Endodermal cell (in vitro differentiated cells): ENCODE measurements around the gene TNFAIP3. TPM values are rescaled to one million over a fixed set of nuclear protein-coding genes. Genes with fewer than 3 reads are reported as not detected.

Source experiments
- DNase-seq: peaks from one replicate; pipeline ENCODE4 v3.0.0-alpha.2; 2017
- H3K27ac ChIP-seq: 2 replicates; pipeline ENCODE4 v1.5.1; 2013; ENCODE audit warnings: mild to moderate bottlenecking, low read depth, low read length, moderate library complexity
- H3K27me3 ChIP-seq: 2 replicates; pipeline ENCODE4 v1.6.1; 2013; ENCODE audit warnings: mild to moderate bottlenecking, low read length, moderate library complexity; ENCODE audit not compliant: insufficient read depth, control insufficient read depth, poor library complexity, severe bottlenecking
- H3K36me3 ChIP-seq: 2 replicates; pipeline ENCODE4 v1.7.0; 2013; ENCODE audit warnings: mild to moderate bottlenecking, low read length, moderate library complexity; ENCODE audit not compliant: control insufficient read depth, insufficient read depth
- H3K4me1 ChIP-seq: one replicate; pipeline ENCODE4 v1.7.0; 2013; ENCODE audit warnings: low read length; ENCODE audit not compliant: control insufficient read depth, insufficient read depth
- H3K4me3 ChIP-seq: 2 replicates; pipeline ENCODE4 v1.5.1; 2013; ENCODE audit warnings: mild to moderate bottlenecking, low read length, moderate library complexity
- H3K9ac ChIP-seq: 2 replicates; pipeline ENCODE4 v1.6.1; 2013; ENCODE audit warnings: mild to moderate bottlenecking, low read length, moderate library complexity; ENCODE audit not compliant: poor library complexity, severe bottlenecking; ENCODE audit errors: extremely low read depth
- H3K9me3 ChIP-seq: 2 replicates; pipeline ENCODE4 v1.6.1; 2013; ENCODE audit warnings: mild to moderate bottlenecking, low read length, moderate library complexity; ENCODE audit not compliant: control insufficient read depth
- H3K27ac Mint-ChIP-seq: 2 replicates; pipeline ENCODE4 v1.8.0; 2020; ENCODE audit warnings: mixed read lengths
- H3K27me3 Mint-ChIP-seq: 2 replicates; pipeline ENCODE4 v1.8.0; 2021; ENCODE audit warnings: mild to moderate bottlenecking, mixed read lengths; ENCODE audit not compliant: insufficient read depth
- H3K36me3 Mint-ChIP-seq: 2 replicates; pipeline ENCODE4 v1.8.0; 2020; ENCODE audit warnings: low read depth, mixed read lengths
- H3K4me1 Mint-ChIP-seq: 2 replicates; pipeline ENCODE4 v1.8.0; 2020; ENCODE audit warnings: mixed read lengths
- H3K4me3 Mint-ChIP-seq: 2 replicates; pipeline ENCODE4 v1.8.0; 2020; ENCODE audit warnings: mild to moderate bottlenecking, moderate library complexity, mixed read lengths
- H3K9me3 Mint-ChIP-seq: 2 replicates; pipeline ENCODE4 v1.8.0; 2020; ENCODE audit warnings: mild to moderate bottlenecking, mixed read lengths
- CTCF ChIP-seq: fragments of 200-600 bp; sonication (generic); conservative IDR thresholded peaks from 2 replicates; pipeline ENCODE4 v1.5.0; 2021; ENCODE audit warnings: antibody characterized with exemption, mild to moderate bottlenecking
- WGBS, 2 experiments: methylation state at CpG; one replicate each; pipeline versions ENCODE4 v1.1.5 to v1.1.7; 2013; ENCODE audit warnings: missing lambda C conversion rate in 2 of 2, mixed read lengths in 1 of 2; ENCODE audit not compliant: insufficient coverage in 1 of 2, insufficient read length in 1 of 2; 5-methylcytosine and 5-hydroxymethylcytosine counted together
- total RNA-seq, 2 donors: library from RNA; stranded (reverse); fragmentation: NEBNext Ultra II Directional in 1 of 2; extraction: Animal tissue kit (Norgen Biotek cat#: 25700) in 1 of 2; gene quantifications; 2 replicates in 1 of 2; 3 replicates in 1 of 2; pipeline ENCODE4 v1.2.1, GENCODE V29; 2021

TNFAIP3 gene
- total RNA-seq, 2 donors from 2014 or later = 4.4 to 12.3 TPM

- Mint-ChIP-seq H3K36me3 (no peaks in the 10 kb centered on the region), H3K4me1 (no peaks in the 10 kb centered on the region), H3K27me3 (peaks cover 8% of the 10 kb centered on the region), H3K27ac (no peak overlapping the region), H3K4me3 (no peak overlapping the region), H3K9me3 (peaks cover 11% of the 10 kb centered on the region)
- no peak overlapping the region for H3K9ac ChIP-seq
- H3K4me1 ChIP-seq = peaks cover 2% of the 10 kb centered on the region
- no peak for TF ChIP-seq CTCF
- no peak overlapping the region for H3K4me3 ChIP-seq
- 67 to 72% methylated on average over 1 to 3 of the region's 3 CpGs for WGBS, 2 experiments
- H3K27me3 ChIP-seq = no peaks in the 10 kb centered on the region
- H3K27ac ChIP-seq = no peak overlapping the region
- no peak for DNase-seq
- H3K9me3 ChIP-seq = peaks cover 13% of the 10 kb centered on the region
- H3K36me3 ChIP-seq = no peaks in the 10 kb centered on the region
These were observed 45.8 kb downstream of the TNFAIP3 start for GRCh38 chr6:137912813-137913212.

- Mint-ChIP-seq H3K4me1 (no peaks in the 10 kb centered on the region), H3K27me3 (peaks cover 8% of the 10 kb centered on the region), H3K36me3 (no peaks in the 10 kb centered on the region), H3K27ac (no peak overlapping the region), H3K9me3 (peaks cover 11% of the 10 kb centered on the region), H3K4me3 (no peak overlapping the region)
- 88 to 100% methylated on average over 1 to 3 of the region's 3 CpGs for WGBS, 2 experiments
- Histone ChIP-seq H3K27me3 (no peaks in the 10 kb centered on the region), H3K9me3 (peaks cover 13% of the 10 kb centered on the region), H3K27ac (no peak overlapping the region), H3K36me3 (no peaks in the 10 kb centered on the region), H3K4me1 (peaks cover 2% of the 10 kb centered on the region), H3K9ac (no peak overlapping the region), H3K4me3 (no peak overlapping the region)
- TF ChIP-seq CTCF = no peak
- DNase-seq = no peak
These were observed 46.4 kb downstream of the TNFAIP3 start for GRCh38 chr6:137913434-137913833.

DNA sequence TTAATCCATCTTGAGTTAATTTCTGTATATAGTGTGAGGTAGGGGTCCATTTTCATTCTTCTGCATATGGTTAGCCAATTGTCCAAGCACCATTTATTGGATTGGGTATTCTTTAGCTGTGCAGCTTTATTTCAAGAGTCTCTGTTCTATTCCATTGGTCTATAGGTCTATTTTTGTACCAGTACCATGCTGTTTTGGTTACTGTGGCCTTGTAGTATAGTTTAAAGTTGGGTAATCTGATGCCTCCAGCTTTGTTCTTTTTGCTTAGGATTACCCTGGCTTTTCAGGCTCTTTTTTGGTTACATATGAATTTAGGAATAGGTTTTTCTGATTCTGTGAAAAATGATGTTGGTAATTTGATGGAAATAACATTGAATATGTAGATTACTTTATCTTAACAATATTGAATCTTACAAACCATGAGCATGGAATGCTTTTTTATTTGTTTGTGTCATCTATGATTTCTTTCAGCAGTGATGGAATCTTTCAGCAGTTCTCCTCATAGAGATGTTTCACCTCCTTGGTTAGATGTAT lies 47.0 kb downstream of the TNFAIP3 start:
- Mint-ChIP-seq H3K36me3 (no peaks in the 10 kb centered on the region), H3K4me3 (no peak overlapping the region), H3K27me3 (peaks cover 8% of the 10 kb centered on the region), H3K9me3 (peaks cover 11% of the 10 kb centered on the region), H3K4me1 (no peaks in the 10 kb centered on the region), H3K27ac (no peak overlapping the region)
- Histone ChIP-seq H3K4me1 (no peaks in the 10 kb centered on the region), H3K27me3 (no peaks in the 10 kb centered on the region), H3K4me3 (no peak overlapping the region), H3K9ac (no peak overlapping the region), H3K27ac (no peak overlapping the region), H3K36me3 (no peaks in the 10 kb centered on the region), H3K9me3 (peaks cover 13% of the 10 kb centered on the region)
- TF ChIP-seq CTCF = no peak
- DNase-seq = no peak
